ENCODE data around the gene LRP10. TPM values are rescaled to one million over a fixed set of nuclear protein-coding genes. Genes with fewer than 3 reads are reported as not detected.
"Not testable (repeated sequence)": the region's sequence is repeated elsewhere in the genome, so short reads cannot be mapped to it uniquely, and the experiment has no call there.

Gene LRP10
- polyA plus RNA-seq, 1 donor from 2014 or later: 0.22 TPM

- Histone ChIP-seq H3F3A (ENCODE audit: insufficient read depth, low read length, poor library complexity, severe bottlenecking) (no peaks in the 10 kb centered on the region), H3K27ac (ENCODE audit: low read length) (no peak overlapping the region), H3K9ac (ENCODE audit: low read length) (no peak overlapping the region), H3K4me3 (ENCODE audit: low read length) (no peak overlapping the region), H3K9me3 (ENCODE audit: low read length) (no peaks in the 10 kb centered on the region), H3K36me3 (ENCODE audit: insufficient read depth, low read length) (peaks cover 3% of the 10 kb centered on the region), H3K4me2 (ENCODE audit: low read length) (no peak overlapping the region), H4K20me1 (ENCODE audit: insufficient read depth) (no peaks in the 10 kb centered on the region), H2AFZ (ENCODE audit: low read depth, low read length) (no peak overlapping the region), H3K9me2 (ENCODE audit: insufficient read depth, low read length) (no peaks in the 10 kb centered on the region), H3K79me2 (replicated peaks; ENCODE audit: insufficient read depth, low read length) (peaks cover 25% of the 10 kb centered on the region), H3K27me3 (ENCODE audit: insufficient read depth, low read depth, low read length) (no peaks in the 10 kb centered on the region)
- TF ChIP-seq EP300 (conservative IDR thresholded peaks at IDR 0.05; ENCODE audit: poor library complexity, severe bottlenecking) (no peak), CTCF (IDR thresholded peaks at IDR 0.05; ENCODE audit: poor library complexity, severe bottlenecking) (no peak), REST (IDR thresholded peaks at IDR 0.05; ENCODE audit: borderline replicate concordance) (no peak), SMC3 (conservative IDR thresholded peaks at IDR 0.05; ENCODE audit: poor library complexity) (no peak), POLR2AphosphoS5 (IDR thresholded peaks at IDR 0.05) (no peak), MXI1 (conservative IDR thresholded peaks at IDR 0.05; ENCODE audit: poor library complexity, severe bottlenecking) (no peak), RAD21 (conservative IDR thresholded peaks at IDR 0.05) (no peak), TAF1 (IDR thresholded peaks at IDR 0.05; ENCODE audit: low read depth) (no peak), EZH2 (IDR thresholded peaks at IDR 0.05; ENCODE audit: borderline replicate concordance, insufficient read depth, low read length, poor library complexity, severe bottlenecking) (no peak)
Measured at GRCh38 chr14:22910916-22911315, 39.4 kb downstream of the LRP10 start.

- not testable (repeated sequence) for H3K27ac ChIP-seq (ENCODE audit: low read length); H3K27me3 ChIP-seq (ENCODE audit: insufficient read depth, low read depth, low read length); H3K9me3 ChIP-seq (ENCODE audit: low read length); H3K9me2 ChIP-seq (ENCODE audit: insufficient read depth, low read length); H3K4me3 ChIP-seq (ENCODE audit: low read length); H2AFZ ChIP-seq (ENCODE audit: low read depth, low read length); H3K9ac ChIP-seq (ENCODE audit: low read length); H3K36me3 ChIP-seq (ENCODE audit: insufficient read depth, low read length); H3F3A ChIP-seq (ENCODE audit: insufficient read depth, low read length, poor library complexity, severe bottlenecking); H4K20me1 ChIP-seq (ENCODE audit: insufficient read depth); H3K4me2 ChIP-seq (ENCODE audit: low read length)
- peaks cover 48% of the 10 kb centered on the region for H3K79me2 ChIP-seq (replicated peaks; ENCODE audit: insufficient read depth, low read length)
Measured at GRCh38 chr14:22914836-22915235, 43.3 kb downstream of the LRP10 start.

Measured in neural cell (in vitro differentiated cells).